Osteocyte (in vitro differentiated cells): ENCODE measurements around the gene TTC4. TPM values are rescaled to one million over a fixed set of nuclear protein-coding genes. Genes with fewer than 3 reads are reported as not detected.
A peak's percentile ranks its signal among the peaks of the same experiment; 100 is the strongest.

ENCODE experiments used
- DNase-seq: peaks from one replicate; pipeline ENCODE4 v3.0.0; 2021; ENCODE audit warnings: mixed read lengths; ENCODE audit not compliant: unreplicated experiment; ENCODE audit errors: extremely low spot score
- H3K27ac Mint-ChIP-seq: one replicate; pipeline ENCODE4 v1.8.0; 2021; ENCODE audit warnings: mild to moderate bottlenecking, mixed read lengths; ENCODE audit not compliant: unreplicated experiment
- H3K27me3 Mint-ChIP-seq: one replicate; pipeline ENCODE4 v1.8.0; 2021; ENCODE audit warnings: mixed read lengths; ENCODE audit not compliant: unreplicated experiment
- H3K36me3 Mint-ChIP-seq: one replicate; pipeline ENCODE4 v1.8.0; 2021; ENCODE audit warnings: mixed read lengths; ENCODE audit not compliant: unreplicated experiment
- H3K4me1 Mint-ChIP-seq: one replicate; pipeline ENCODE4 v1.8.0; 2021; ENCODE audit warnings: mixed read lengths; ENCODE audit not compliant: unreplicated experiment
- H3K4me3 Mint-ChIP-seq: one replicate; pipeline ENCODE4 v1.8.0; 2021; ENCODE audit warnings: mild to moderate bottlenecking, moderate library complexity, mixed read lengths; ENCODE audit not compliant: unreplicated experiment
- H3K9me3 Mint-ChIP-seq: one replicate; pipeline ENCODE4 v1.8.0; 2021; ENCODE audit warnings: mixed read lengths; ENCODE audit not compliant: unreplicated experiment
- total RNA-seq: library from RNA; stranded (reverse); gene quantifications from 2 replicates; pipeline ENCODE4 v1.2.1, GENCODE V29; 2021
- TF ChIP-seq, protein P1 (sequence below): fragments of 200-600 bp; sonication (generic); IDR thresholded peaks from 2 replicates; pipeline ENCODE4 v1.5.0; 2021; ENCODE audit warnings: antibody characterized with exemption, mild to moderate bottlenecking, moderate library complexity

Gene TTC4
- total RNA-seq, 1 donor from 2014 or later: 14.4 TPM

GRCh38 chr1:54763816-54764132 lies 48.1 kb downstream of the TTC4 start:
- peaks cover 13% of the 10 kb centered on the region for H3K4me1 Mint-ChIP-seq
- no peaks in the 10 kb centered on the region for H3K9me3 Mint-ChIP-seq
- peaks cover 11% of the 10 kb centered on the region for H3K27me3 Mint-ChIP-seq
- no peaks in the 10 kb centered on the region for H3K36me3 Mint-ChIP-seq
- H3K27ac Mint-ChIP-seq: peak overlapping the region; percentile 96
- no peak for DNase-seq
- TF ChIP-seq, protein P1, sequence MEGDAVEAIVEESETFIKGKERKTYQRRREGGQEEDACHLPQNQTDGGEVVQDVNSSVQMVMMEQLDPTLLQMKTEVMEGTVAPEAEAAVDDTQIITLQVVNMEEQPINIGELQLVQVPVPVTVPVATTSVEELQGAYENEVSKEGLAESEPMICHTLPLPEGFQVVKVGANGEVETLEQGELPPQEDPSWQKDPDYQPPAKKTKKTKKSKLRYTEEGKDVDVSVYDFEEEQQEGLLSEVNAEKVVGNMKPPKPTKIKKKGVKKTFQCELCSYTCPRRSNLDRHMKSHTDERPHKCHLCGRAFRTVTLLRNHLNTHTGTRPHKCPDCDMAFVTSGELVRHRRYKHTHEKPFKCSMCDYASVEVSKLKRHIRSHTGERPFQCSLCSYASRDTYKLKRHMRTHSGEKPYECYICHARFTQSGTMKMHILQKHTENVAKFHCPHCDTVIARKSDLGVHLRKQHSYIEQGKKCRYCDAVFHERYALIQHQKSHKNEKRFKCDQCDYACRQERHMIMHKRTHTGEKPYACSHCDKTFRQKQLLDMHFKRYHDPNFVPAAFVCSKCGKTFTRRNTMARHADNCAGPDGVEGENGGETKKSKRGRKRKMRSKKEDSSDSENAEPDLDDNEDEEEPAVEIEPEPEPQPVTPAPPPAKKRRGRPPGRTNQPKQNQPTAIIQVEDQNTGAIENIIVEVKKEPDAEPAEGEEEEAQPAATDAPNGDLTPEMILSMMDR: no peak
- peak overlapping the region; percentile 92 for H3K4me3 Mint-ChIP-seq

- H3K4me1 Mint-ChIP-seq: peaks cover 13% of the 10 kb centered on the region
- H3K27ac Mint-ChIP-seq: peak within 1 kb of the TSS; percentile 96
- peak; percentile 99 for DNase-seq
- H3K36me3 Mint-ChIP-seq: no peaks in the 10 kb centered on the region
- TF ChIP-seq, protein P1: no peak
- H3K9me3 Mint-ChIP-seq: no peaks in the 10 kb centered on the region
- H3K4me3 Mint-ChIP-seq: peak within 1 kb of the TSS; percentile 92
- H3K27me3 Mint-ChIP-seq: peaks cover 12% of the 10 kb centered on the region
Observed at GRCh38 chr1:54764133-54764921, 48.7 kb downstream of the TTC4 start, which contains the start of gene PARS2. TSS of gene PARS2 (minus strand) at chr1:54764523. CDS start at chr1:54759161, 5,362 bp downstream.

GRCh38 chr1:54764922-54765561 lies 49.4 kb downstream of the TTC4 start:
- Mint-ChIP-seq H3K36me3 (no peaks in the 10 kb centered on the region), H3K27me3 (peaks cover 12% of the 10 kb centered on the region), H3K27ac (peak overlapping the region; percentile 80), H3K4me1 (peaks cover 13% of the 10 kb centered on the region), H3K9me3 (no peaks in the 10 kb centered on the region), H3K4me3 (peak overlapping the region; percentile 92)
- TF ChIP-seq, protein P1: no peak
- DNase-seq: no peak

- TF ChIP-seq, protein P1: no peak
- Mint-ChIP-seq H3K4me1 (peaks cover 13% of the 10 kb centered on the region), H3K27me3 (peaks cover 14% of the 10 kb centered on the region), H3K4me3 (no peak overlapping the region), H3K27ac (no peak overlapping the region), H3K36me3 (no peaks in the 10 kb centered on the region), H3K9me3 (no peaks in the 10 kb centered on the region)
- no peak for DNase-seq
Observed at GRCh38 chr1:54766726-54767125, 51.1 kb downstream of the TTC4 start.

DNA sequence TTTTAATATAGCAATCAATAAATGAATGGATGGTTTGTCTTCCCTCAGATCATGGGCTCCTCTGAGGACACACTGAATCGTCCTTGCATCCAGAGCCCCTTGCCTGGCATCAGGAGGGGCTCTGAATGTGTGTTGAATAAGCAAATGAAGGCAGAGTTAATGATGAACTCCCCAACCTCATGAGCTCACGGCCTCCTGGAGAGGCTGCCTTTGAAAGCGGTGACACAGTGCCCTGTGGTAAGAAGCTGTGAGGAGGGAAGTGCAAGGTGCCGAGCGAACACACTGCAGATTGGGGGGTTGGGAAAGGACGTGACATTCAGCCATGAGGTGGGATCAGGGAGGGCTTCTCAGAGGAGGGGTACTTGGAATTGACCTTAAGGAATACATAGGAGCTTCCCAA lies 51.9 kb downstream of the TTC4 start:
- H3K36me3 Mint-ChIP-seq: no peaks in the 10 kb centered on the region
- no peak for DNase-seq
- peaks cover 13% of the 10 kb centered on the region for H3K4me1 Mint-ChIP-seq
- H3K27ac Mint-ChIP-seq: no peak overlapping the region
- TF ChIP-seq, protein P1: no peak
- H3K9me3 Mint-ChIP-seq: no peaks in the 10 kb centered on the region
- H3K4me3 Mint-ChIP-seq: no peak overlapping the region
- H3K27me3 Mint-ChIP-seq: peaks cover 14% of the 10 kb centered on the region
